ENCODE data around the gene RAPGEF5. TPM values are rescaled to one million over a fixed set of nuclear protein-coding genes. Genes with fewer than 3 reads are reported as not detected.

RAPGEF5 gene
- total RNA-seq, 4 donors from 2014 or later, result 21.2 to 27.0 (median 24.1) TPM

DNA sequence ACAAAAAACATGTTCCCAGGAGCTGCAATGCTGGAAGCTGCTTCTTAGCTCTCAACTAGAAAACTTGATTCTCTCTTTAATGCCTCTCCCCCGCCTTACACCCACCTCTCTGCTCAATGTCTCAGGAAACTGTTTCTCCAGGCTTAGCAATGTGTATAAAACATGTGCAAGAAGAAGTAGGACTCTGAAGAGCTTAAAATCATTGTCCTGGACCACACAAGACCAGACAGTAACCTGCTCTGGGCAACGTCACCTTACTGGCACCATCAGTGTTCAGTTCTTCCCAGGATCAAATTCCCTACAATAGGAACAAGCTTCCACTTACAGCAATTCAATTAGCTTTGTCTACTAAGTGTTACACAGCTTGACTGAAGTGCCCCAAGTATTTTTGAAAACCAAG, 104.9 kb downstream of the RAPGEF5 start:
- intact Hi-C loops (cut with DNase I), result no loop called here
- Histone ChIP-seq H3K27me3 (no peaks in the 10 kb centered on the region), H3K27ac (replicated peaks in 1 of 4) (no peak overlapping the region)

DNA sequence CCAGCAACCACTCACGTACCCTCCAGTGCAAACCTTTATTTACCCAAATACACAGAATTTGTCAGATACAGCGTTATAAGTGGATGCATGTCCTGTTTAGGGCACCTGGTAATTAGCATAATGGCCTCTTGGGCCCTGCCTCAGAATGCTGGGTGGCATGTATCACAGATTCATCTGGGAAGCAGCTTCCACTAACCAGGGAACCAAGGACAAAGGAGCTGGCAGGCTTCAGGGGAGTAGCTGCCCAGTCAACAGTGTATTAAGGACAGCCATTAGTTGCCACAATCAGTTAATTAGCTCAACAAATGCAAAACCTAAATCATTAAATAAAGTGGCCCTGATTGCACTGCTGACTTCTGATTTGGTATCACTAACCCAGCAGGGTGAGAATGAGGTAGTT, 105.7 kb downstream of the RAPGEF5 start:
- Histone ChIP-seq H3K9me3 (peaks cover 0 to 5% (median 0%) of the 10 kb centered on the region in 4 donors), H3K27me3 (no peaks in the 10 kb centered on the region), H3K4me1 (no peaks in the 10 kb centered on the region), H3K4me3 (no peak overlapping the region), H3K36me3 (no peaks in the 10 kb centered on the region), H3K27ac (replicated peaks in 1 of 4) (no peak overlapping the region)
- no peak for TF ChIP-seq POLR2AphosphoS5 (IDR thresholded peaks at IDR 0.05)
- no peak for TF ChIP-seq EP300 (IDR thresholded peaks at IDR 0.05)
- TF ChIP-seq, protein P1, sequence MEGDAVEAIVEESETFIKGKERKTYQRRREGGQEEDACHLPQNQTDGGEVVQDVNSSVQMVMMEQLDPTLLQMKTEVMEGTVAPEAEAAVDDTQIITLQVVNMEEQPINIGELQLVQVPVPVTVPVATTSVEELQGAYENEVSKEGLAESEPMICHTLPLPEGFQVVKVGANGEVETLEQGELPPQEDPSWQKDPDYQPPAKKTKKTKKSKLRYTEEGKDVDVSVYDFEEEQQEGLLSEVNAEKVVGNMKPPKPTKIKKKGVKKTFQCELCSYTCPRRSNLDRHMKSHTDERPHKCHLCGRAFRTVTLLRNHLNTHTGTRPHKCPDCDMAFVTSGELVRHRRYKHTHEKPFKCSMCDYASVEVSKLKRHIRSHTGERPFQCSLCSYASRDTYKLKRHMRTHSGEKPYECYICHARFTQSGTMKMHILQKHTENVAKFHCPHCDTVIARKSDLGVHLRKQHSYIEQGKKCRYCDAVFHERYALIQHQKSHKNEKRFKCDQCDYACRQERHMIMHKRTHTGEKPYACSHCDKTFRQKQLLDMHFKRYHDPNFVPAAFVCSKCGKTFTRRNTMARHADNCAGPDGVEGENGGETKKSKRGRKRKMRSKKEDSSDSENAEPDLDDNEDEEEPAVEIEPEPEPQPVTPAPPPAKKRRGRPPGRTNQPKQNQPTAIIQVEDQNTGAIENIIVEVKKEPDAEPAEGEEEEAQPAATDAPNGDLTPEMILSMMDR (IDR thresholded peaks at IDR 0.05), result no peak
- TF ChIP-seq POLR2A (IDR thresholded peaks at IDR 0.05; ENCODE audit: low read depth), result no peak
- DNase-seq (ENCODE audit: extremely low spot score), result no peak
- intact Hi-C loops (cut with DNase I), result no loop called here
- 98% methylated on average over 2 of the region's 2 CpGs for WGBS

More for the DNA sequence above, 104.9 kb downstream of the RAPGEF5 start:
- Histone ChIP-seq H3K9me3 (no peaks in the 10 kb centered on the region), H3K4me1 (no peaks in the 10 kb centered on the region), H3K36me3 (no peaks in the 10 kb centered on the region), H3K4me3 (no peak overlapping the region)
- 93% methylated on average over 2 of the region's 2 CpGs for WGBS
- TF ChIP-seq EP300 (IDR thresholded peaks at IDR 0.05) (no peak), POLR2A (IDR thresholded peaks at IDR 0.05; ENCODE audit: low read depth) (no peak), POLR2AphosphoS5 (IDR thresholded peaks at IDR 0.05) (no peak)
- TF ChIP-seq, protein P1 (IDR thresholded peaks at IDR 0.05), result no peak
- DNase-seq (ENCODE audit: extremely low spot score), result no peak

DNA sequence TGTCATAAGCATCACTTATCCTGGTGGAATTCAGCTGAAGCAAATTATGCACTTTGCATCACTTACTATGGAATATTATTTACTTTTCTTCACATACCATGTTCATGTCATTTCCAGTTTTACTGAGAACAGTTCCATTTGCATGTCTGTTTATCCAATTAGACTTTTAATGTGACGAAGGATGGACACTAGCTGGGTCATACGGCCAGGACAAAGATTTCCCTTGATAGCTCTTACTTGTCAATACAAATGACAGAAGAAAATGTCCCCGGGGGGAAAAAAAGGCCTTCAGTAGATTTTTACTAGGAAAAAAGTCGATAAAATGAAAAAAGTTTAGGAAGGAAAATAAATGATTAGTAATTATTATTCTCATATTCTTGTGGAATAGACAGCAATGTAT, 106.6 kb downstream of the RAPGEF5 start:
- H3K27ac ChIP-seq (replicated peaks in 1 of 4), result no peak overlapping the region
- intact Hi-C loops (cut with DNase I), result no loop called here
- no peak overlapping the region for H3K4me3 ChIP-seq
- DNase-seq (ENCODE audit: extremely low spot score), result no peak
- peaks cover 0 to 13% (median 0%) of the 10 kb centered on the region in 4 donors for H3K9me3 ChIP-seq
- TF ChIP-seq EP300 (IDR thresholded peaks at IDR 0.05) (no peak), POLR2AphosphoS5 (IDR thresholded peaks at IDR 0.05) (no peak), POLR2A (IDR thresholded peaks at IDR 0.05; ENCODE audit: low read depth) (no peak)
- TF ChIP-seq, protein P1 (IDR thresholded peaks at IDR 0.05), result no peak
- H3K36me3 ChIP-seq, result no peaks in the 10 kb centered on the region
- WGBS, result 74% methylated on average over 4 of the region's 4 CpGs
- no peaks in the 10 kb centered on the region for H3K27me3 ChIP-seq
- H3K4me1 ChIP-seq, result no peaks in the 10 kb centered on the region

DNA sequence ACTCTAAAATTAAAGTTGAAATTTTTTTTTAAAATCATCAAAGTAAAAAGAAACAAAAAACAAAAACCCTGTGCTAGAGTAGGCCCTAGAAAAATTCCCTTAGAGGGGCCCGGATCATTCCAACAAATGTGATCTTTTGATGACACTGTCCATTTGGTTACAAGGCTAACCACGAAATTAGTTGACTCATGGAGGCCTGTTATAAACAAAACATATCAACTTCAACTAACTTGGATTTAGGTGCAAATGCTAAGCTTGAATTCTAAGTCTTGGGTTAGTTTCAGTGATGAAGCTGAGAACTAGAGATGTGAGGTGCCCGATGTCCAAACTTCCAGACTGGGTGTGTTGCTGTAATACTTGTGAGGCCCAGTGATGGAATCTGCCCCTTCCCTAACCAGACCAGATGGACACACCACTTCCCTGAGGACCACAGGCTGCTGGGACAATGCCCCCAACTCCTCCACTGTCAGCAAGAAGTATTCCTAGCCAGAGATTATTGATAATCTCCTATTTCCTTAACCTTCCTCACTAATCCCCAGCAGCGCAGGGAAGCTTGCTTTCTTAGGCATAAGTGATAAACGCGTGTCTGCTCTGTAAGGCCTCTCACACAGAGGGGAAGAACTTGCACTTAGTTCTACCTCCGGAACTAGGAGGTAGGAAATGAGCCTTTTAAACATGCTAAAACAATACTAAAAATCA, 108.7 kb downstream of the RAPGEF5 start:
- Histone ChIP-seq H3K27me3 (no peaks in the 10 kb centered on the region), H3K4me3 (no peak overlapping the region), H3K4me1 (no peaks in the 10 kb centered on the region), H3K9me3 (peaks cover 0 to 13% (median 0%) of the 10 kb centered on the region in 4 donors), H3K27ac (replicated peaks in 1 of 4) (no peak overlapping the region), H3K36me3 (no peaks in the 10 kb centered on the region)
- intact Hi-C loops (cut with DNase I), result no loop called here
- no peak for DNase-seq (ENCODE audit: extremely low spot score)
- WGBS, result 91% methylated on average over 7 of the region's 7 CpGs
- no peak for TF ChIP-seq POLR2AphosphoS5 (IDR thresholded peaks at IDR 0.05)
- TF ChIP-seq, protein P1 (IDR thresholded peaks at IDR 0.05), result no peak
- TF ChIP-seq EP300 (IDR thresholded peaks at IDR 0.05), result no peak
- TF ChIP-seq POLR2A (IDR thresholded peaks at IDR 0.05; ENCODE audit: low read depth), result no peak

Measured in esophagus muscularis mucosa (tissue), 4 donors.